NK-92 treated with Interleukin-12 subunit alpha and Interleukin-12 subunit beta, amount 100 ng/mL, for 24 hours (cell line): ENCODE data around the gene TBL1X.
"Not testable (repeated sequence)": the region's sequence is repeated elsewhere in the genome, so short reads cannot be mapped to it uniquely, and the experiment has no call there.

Experiments
- DNase-seq: peaks from one replicate; lab custom pipeline; 2025; lab: John Stamatoyannopoulos, UW

The TBL1X gene

GRCh38 chrX:9765737-9766097 is 300.9 kb downstream of the TBL1X start, which contains the start of gene GPR143:
Gene GPR143 (minus strand): TSS chrX:9765847. CDS start chrX:9765817, 30 bp downstream.
- no peak for DNase-seq

DNA sequence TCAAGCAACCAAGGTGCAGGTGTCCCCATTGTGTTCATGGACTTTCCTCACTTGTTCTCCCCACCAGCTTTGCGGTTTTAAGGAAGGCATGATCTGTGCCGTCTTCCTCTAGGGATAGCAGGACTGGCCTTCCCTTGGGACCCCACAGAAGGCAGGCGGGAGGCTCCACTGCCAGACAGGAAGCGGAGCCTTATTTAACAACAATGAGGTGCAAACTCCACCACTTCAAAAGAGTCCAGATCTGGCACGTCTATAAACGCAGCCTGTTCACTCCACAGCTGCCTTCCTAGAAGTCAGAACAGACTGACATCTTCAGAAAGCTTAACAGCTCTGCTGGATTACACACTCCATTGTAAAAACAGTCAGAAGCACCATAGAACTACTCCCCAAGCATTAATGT is 302.5 kb downstream of the TBL1X start:
- DNase-seq = no peak

DNA sequence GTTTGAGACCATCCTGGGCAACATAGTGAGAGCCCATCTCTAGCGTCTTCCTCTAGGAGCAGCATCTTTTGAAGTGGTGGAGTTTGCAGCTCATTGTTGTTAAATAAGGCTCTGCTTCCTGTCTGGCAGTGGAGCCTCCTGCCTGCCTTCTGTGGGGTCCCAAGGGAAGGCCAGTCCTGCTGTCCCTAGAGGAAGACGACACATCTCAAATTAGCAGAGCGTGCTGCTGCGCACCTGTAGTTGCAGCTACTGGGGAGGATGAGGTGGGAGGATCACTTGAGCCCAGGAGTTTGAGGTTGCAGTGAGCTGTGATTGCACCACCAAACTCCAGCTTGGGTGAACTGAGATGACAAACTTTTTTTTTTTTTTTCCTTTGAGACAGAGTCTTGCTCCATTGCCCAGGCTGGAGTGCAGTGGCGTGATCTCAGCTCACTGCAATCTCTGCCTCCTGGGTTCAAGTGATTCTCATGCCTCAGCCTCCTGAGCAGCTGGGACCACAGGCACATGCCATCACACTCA is 303.5 kb downstream of the TBL1X start:
- DNase-seq = not testable (repeated sequence)

- DNase-seq = no peak
Observed at GRCh38 chrX:9770319-9770718, 305.5 kb downstream of the TBL1X start.

GRCh38 chrX:9772943-9773342 is 308.1 kb downstream of the TBL1X start:
- no peak for DNase-seq

GRCh38 chrX:9775930-9776329 is 311.1 kb downstream of the TBL1X start:
- DNase-seq = no peak

GRCh38 chrX:9781941-9782340 is 317.1 kb downstream of the TBL1X start:
- DNase-seq = no peak

- DNase-seq = no peak
Observed at GRCh38 chrX:9784332-9784731, 319.5 kb downstream of the TBL1X start.

DNA sequence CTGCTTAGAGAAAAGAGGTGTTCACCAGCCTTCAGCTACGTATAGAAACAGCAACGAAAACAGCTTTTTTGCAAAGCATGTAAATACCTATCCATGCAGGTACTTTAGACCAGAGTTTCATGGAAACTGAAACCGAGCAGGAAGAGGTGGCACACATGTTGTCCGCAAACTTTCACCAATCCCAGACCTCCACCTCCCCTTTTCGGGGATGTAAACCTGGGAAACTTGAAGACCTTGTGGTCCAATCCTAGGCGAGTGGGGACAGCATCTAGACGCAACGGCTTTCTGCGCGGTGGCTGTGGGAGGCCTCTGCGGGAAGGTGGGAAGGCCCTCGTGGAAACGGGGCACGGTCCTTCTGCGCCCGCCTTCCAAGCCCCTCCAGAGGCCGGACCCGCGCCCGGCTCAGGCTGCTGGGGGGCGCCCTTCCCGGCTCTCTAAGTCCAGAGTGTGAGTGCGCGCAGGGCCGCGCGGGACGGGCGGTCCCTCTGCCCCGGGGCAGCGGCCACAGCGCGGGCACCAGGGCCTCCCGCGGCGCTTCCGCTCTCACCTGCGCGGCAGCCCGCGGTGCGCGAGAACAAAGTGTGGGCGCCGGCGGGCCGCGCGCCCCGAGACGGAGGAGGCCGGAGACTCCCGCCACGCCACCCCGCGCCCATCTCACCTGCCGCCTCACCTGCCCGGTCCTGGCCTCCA is 320.5 kb downstream of the TBL1X start:
- DNase-seq = no peak

- DNase-seq = no peak
Observed at GRCh38 chrX:9785944-9786797, 321.3 kb downstream of the TBL1X start, which contains the start of gene SHROOM2. Gene SHROOM2 (plus strand): TSS chrX:9786429. CDS start chrX:9786546, 117 bp downstream.

GRCh38 chrX:9786798-9787635 is 322.2 kb downstream of the TBL1X start:
- DNase-seq = no peak

DNA sequence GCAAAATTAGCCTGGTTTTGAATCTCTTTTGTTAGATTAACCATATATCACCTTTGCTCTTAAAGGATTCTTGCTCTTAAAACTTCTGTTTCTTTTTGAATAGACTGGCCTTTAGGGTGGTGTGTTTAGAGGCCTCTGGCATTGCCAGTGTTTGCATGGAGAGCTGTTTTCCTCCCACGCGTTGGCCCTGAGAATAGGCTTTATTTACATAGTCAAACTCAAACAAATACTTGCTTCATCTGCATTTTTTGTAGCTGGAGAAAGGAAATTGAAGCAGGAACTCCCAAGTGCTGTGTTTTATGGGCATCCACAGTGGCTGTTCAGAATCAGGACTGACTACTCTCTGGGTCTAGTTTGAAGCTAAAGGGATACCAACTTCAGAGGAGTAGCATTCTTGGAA is 324.1 kb downstream of the TBL1X start:
- DNase-seq = no peak

DNA sequence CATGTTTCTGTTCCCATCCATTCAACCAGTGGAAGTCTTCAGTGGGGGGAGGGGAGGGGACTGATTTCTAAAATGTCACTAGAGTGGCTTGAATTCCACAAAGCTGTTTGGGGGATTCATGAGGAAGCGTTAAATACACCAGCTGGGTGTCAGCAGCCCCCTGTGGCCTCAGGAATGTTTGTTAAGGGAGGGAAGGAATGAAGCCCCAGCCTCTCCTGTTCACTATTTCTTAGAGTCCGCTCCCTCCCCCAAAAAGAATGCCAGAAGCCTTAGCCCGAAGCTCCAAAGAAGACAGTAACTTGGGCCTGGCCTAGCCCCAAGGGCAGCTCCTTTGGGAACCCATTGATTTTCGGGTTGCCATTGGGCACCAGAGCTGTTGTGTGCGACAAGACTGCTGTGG is 324.7 kb downstream of the TBL1X start:
- DNase-seq = no peak
